Measurements from ENCODE around the gene ZNF286A. TPM values are rescaled to one million over a fixed set of nuclear protein-coding genes. Genes with fewer than 3 reads are reported as not detected.
"Not testable (repeated sequence)": the region's sequence is repeated elsewhere in the genome, so short reads cannot be mapped to it uniquely, and the experiment has no call there.

Gene ZNF286A
- total RNA-seq, 1 experiment from 2014 or later: 50.5 TPM

DNA sequence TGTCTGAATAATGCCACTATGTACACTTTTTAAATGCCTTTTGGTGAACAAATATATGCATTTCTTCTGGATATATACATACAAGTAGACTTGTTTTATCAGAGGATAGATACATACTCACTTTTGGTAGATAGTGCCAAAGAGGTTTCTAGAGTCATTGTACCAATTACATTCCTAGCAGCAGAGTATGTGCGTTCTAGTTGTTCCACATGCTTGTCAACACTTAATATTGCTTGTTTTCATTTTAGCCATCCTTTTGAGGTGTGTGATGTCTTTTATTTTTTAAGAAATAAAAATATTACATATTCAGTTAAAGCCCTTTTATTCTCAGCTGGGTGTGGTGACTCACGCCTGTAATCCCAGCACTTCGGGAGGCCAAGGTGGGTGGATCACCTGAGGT lies 9.3 kb downstream of the ZNF286A start:
- Histone ChIP-seq H3K36me3 (ENCODE audit: insufficient read depth, low read length) (peaks cover 45% of the 10 kb centered on the region), H3K9me3 (ENCODE audit: low read length) (peaks cover 21% of the 10 kb centered on the region)
- not testable (repeated sequence) for H3K4me1 ChIP-seq (ENCODE audit: low read length); H3K27ac ChIP-seq (ENCODE audit: low read length); H3K4me2 ChIP-seq (ENCODE audit: low read depth, low read length, poor library complexity, severe bottlenecking); H3K4me3 ChIP-seq (ENCODE audit: low read length); H3K9me2 ChIP-seq (replicated peaks; ENCODE audit: insufficient read depth, low read length); DNase-seq; H4K20me1 ChIP-seq (ENCODE audit: insufficient read depth, low read depth, low read length); H3K27me3 ChIP-seq (ENCODE audit: low read length); H2AFZ ChIP-seq (ENCODE audit: low read length); H3K9ac ChIP-seq (ENCODE audit: low read length); H3K79me2 ChIP-seq (ENCODE audit: low read length)

GRCh38 chr17:15716601-15717563 lies 17.3 kb downstream of the ZNF286A start:
- H3K27ac ChIP-seq (ENCODE audit: low read length); H3K9me3 ChIP-seq (ENCODE audit: low read length); H3K4me1 ChIP-seq (ENCODE audit: low read length): not testable (repeated sequence)

GRCh38 chr17:15730535-15730934 lies 31.0 kb downstream of the ZNF286A start:
- not testable (repeated sequence) for DNase-seq; H3K4me1 ChIP-seq (ENCODE audit: low read length); H4K20me1 ChIP-seq (ENCODE audit: insufficient read depth, low read depth, low read length); H3K4me2 ChIP-seq (ENCODE audit: low read depth, low read length, poor library complexity, severe bottlenecking); H3K27ac ChIP-seq (ENCODE audit: low read length); H3K79me2 ChIP-seq (ENCODE audit: low read length); H3K9me3 ChIP-seq (ENCODE audit: low read length); H3K36me3 ChIP-seq (ENCODE audit: insufficient read depth, low read length); H3K4me3 ChIP-seq (ENCODE audit: low read length); H3K27me3 ChIP-seq (ENCODE audit: low read length); H2AFZ ChIP-seq (ENCODE audit: low read length); H3K9ac ChIP-seq (ENCODE audit: low read length); H3K9me2 ChIP-seq (replicated peaks; ENCODE audit: insufficient read depth, low read length)

More at GRCh38 chr17:15716601-15717563, 17.3 kb downstream of the ZNF286A start:
- H3K9me2 ChIP-seq (replicated peaks; ENCODE audit: insufficient read depth, low read length); H3K36me3 ChIP-seq (ENCODE audit: insufficient read depth, low read length); DNase-seq; H4K20me1 ChIP-seq (ENCODE audit: insufficient read depth, low read depth, low read length); H3K27me3 ChIP-seq (ENCODE audit: low read length); H3K4me3 ChIP-seq (ENCODE audit: low read length); H3K9ac ChIP-seq (ENCODE audit: low read length); H3K79me2 ChIP-seq (ENCODE audit: low read length); H3K4me2 ChIP-seq (ENCODE audit: low read depth, low read length, poor library complexity, severe bottlenecking); H2AFZ ChIP-seq (ENCODE audit: low read length): not testable (repeated sequence)

DNA sequence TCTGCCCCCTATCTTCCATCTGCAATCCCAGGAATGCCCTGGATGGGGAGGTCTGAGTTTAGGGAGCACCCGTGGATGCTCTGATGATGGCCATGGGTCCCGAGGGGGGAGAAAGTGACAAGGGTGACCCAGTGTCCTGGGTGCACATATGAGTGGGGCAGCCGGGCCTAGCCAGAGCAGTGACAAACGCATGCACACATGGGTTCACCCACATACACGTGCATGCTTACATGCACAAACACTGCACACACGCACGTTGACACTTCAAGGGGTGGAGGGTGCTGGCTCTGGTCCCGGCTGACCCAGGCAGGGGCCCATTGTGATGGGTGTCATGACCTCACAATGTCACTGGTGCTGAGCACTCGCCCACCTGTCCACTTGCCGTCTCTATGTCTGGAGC lies 32.3 kb downstream of the ZNF286A start, which contains the start of gene TBC1D26:
Gene TBC1D26 (plus strand): TSS at position 384 of the 400 bp plus-strand sequence. CDS start 3,066 bp downstream, outside the sequence.
- H2AFZ ChIP-seq (ENCODE audit: low read length); H3K27me3 ChIP-seq (ENCODE audit: low read length); H4K20me1 ChIP-seq (ENCODE audit: insufficient read depth, low read depth, low read length); H3K4me1 ChIP-seq (ENCODE audit: low read length); H3K4me2 ChIP-seq (ENCODE audit: low read depth, low read length, poor library complexity, severe bottlenecking); H3K9me2 ChIP-seq (replicated peaks; ENCODE audit: insufficient read depth, low read length); H3K27ac ChIP-seq (ENCODE audit: low read length); H3K36me3 ChIP-seq (ENCODE audit: insufficient read depth, low read length); DNase-seq; H3K9ac ChIP-seq (ENCODE audit: low read length); H3K4me3 ChIP-seq (ENCODE audit: low read length); H3K79me2 ChIP-seq (ENCODE audit: low read length); H3K9me3 ChIP-seq (ENCODE audit: low read length): not testable (repeated sequence)

- not testable (repeated sequence) for H3K36me3 ChIP-seq (ENCODE audit: insufficient read depth, low read length); H3K4me1 ChIP-seq (ENCODE audit: low read length); DNase-seq; H4K20me1 ChIP-seq (ENCODE audit: insufficient read depth, low read depth, low read length); H3K9me2 ChIP-seq (replicated peaks; ENCODE audit: insufficient read depth, low read length); H3K4me3 ChIP-seq (ENCODE audit: low read length); H3K4me2 ChIP-seq (ENCODE audit: low read depth, low read length, poor library complexity, severe bottlenecking); H3K27ac ChIP-seq (ENCODE audit: low read length); H3K79me2 ChIP-seq (ENCODE audit: low read length); H3K9ac ChIP-seq (ENCODE audit: low read length); H3K27me3 ChIP-seq (ENCODE audit: low read length); H2AFZ ChIP-seq (ENCODE audit: low read length); H3K9me3 ChIP-seq (ENCODE audit: low read length)
These were observed 33.7 kb downstream of the ZNF286A start for GRCh38 chr17:15733174-15733789.

- H3K27me3 ChIP-seq (ENCODE audit: low read length); H3K9me2 ChIP-seq (replicated peaks; ENCODE audit: insufficient read depth, low read length); H3K4me1 ChIP-seq (ENCODE audit: low read length); H3K79me2 ChIP-seq (ENCODE audit: low read length); H4K20me1 ChIP-seq (ENCODE audit: insufficient read depth, low read depth, low read length); H3K27ac ChIP-seq (ENCODE audit: low read length); H3K36me3 ChIP-seq (ENCODE audit: insufficient read depth, low read length); H2AFZ ChIP-seq (ENCODE audit: low read length); H3K9me3 ChIP-seq (ENCODE audit: low read length); DNase-seq; H3K9ac ChIP-seq (ENCODE audit: low read length); H3K4me3 ChIP-seq (ENCODE audit: low read length); H3K4me2 ChIP-seq (ENCODE audit: low read depth, low read length, poor library complexity, severe bottlenecking): not testable (repeated sequence)
These were observed 37.0 kb downstream of the ZNF286A start for GRCh38 chr17:15736578-15736977.

GRCh38 chr17:15738066-15738465 lies 38.5 kb downstream of the ZNF286A start:
- no peak for DNase-seq
- no peaks in the 10 kb centered on the region for H3K79me2 ChIP-seq (ENCODE audit: low read length)
- no peaks in the 10 kb centered on the region for H3K4me1 ChIP-seq (ENCODE audit: low read length)

DNA sequence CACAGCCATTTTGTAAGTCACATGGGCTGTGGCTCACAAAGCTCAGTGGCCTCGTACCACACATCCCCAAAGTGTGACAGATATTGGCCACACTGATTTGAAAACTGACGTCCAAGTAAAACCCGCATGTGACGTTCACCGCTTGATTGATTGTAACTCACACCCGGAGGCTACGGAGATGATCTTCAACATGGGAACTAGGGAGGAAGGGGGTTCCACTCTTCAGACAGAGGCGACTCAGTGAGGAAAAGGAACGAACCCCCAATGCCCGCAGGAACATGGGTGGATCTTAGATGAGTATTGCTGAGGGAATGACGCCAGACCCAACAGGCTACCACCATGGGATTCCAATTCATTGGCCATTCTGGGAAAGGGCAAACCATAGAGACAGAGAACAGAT lies 39.7 kb downstream of the ZNF286A start:
- H3K9ac ChIP-seq (ENCODE audit: low read length); H3K27ac ChIP-seq (ENCODE audit: low read length); H3K36me3 ChIP-seq (ENCODE audit: insufficient read depth, low read length); DNase-seq; H3K79me2 ChIP-seq (ENCODE audit: low read length); H3K9me2 ChIP-seq (replicated peaks; ENCODE audit: insufficient read depth, low read length); H2AFZ ChIP-seq (ENCODE audit: low read length); H3K4me2 ChIP-seq (ENCODE audit: low read depth, low read length, poor library complexity, severe bottlenecking); H3K4me1 ChIP-seq (ENCODE audit: low read length); H4K20me1 ChIP-seq (ENCODE audit: insufficient read depth, low read depth, low read length); H3K9me3 ChIP-seq (ENCODE audit: low read length); H3K27me3 ChIP-seq (ENCODE audit: low read length); H3K4me3 ChIP-seq (ENCODE audit: low read length): not testable (repeated sequence)

More at GRCh38 chr17:15738066-15738465, 38.5 kb downstream of the ZNF286A start:
- Histone ChIP-seq H3K36me3 (ENCODE audit: insufficient read depth, low read length) (no peaks in the 10 kb centered on the region), H3K9ac (ENCODE audit: low read length) (no peak overlapping the region), H2AFZ (ENCODE audit: low read length) (no peak overlapping the region), H3K9me2 (replicated peaks; ENCODE audit: insufficient read depth, low read length) (no peaks in the 10 kb centered on the region), H3K4me2 (ENCODE audit: low read depth, low read length, poor library complexity, severe bottlenecking) (no peak overlapping the region), H3K27me3 (ENCODE audit: low read length) (no peaks in the 10 kb centered on the region), H3K9me3 (ENCODE audit: low read length) (no peaks in the 10 kb centered on the region), H3K27ac (ENCODE audit: low read length) (no peak overlapping the region), H3K4me3 (ENCODE audit: low read length) (no peak overlapping the region), H4K20me1 (ENCODE audit: insufficient read depth, low read depth, low read length) (no peaks in the 10 kb centered on the region)

Data from Karpas-422 (cell line).